GM21423 (cell line): Measurements from ENCODE around the gene RTP2.
"Not testable (repeated sequence)": the region's sequence is repeated elsewhere in the genome, so short reads cannot be mapped to it uniquely, and the experiment has no call there.

Experiments
- ATAC-seq: cut with Tn5 transposase; IDR thresholded peaks from one replicate; pipeline ENCODE4 v1.9.1; 2021; ENCODE audit warnings: mild to moderate bottlenecking, moderate library complexity; ENCODE audit not compliant: unreplicated experiment

The RTP2 gene

DNA sequence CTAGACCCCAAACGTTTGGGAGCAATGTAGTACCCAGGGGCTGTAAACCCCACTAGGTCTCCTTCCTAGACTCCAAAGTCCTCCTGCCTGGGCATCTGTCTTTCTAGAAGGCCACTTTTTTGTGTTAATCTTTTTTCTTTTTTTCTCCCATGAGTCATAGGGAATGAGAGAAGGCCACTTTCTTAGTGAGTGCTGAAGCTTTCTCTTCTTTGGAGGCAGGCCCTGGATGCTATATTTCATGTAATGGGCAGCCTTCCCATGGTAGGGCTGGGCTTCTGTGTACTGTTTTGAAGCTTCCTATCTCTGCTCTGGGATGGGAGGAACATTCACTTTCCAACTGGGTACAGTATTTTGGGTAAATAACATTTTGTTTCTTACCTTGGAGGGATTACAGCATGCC, 15.2 kb upstream of the RTP2 start:
- ATAC-seq = no peak

DNA sequence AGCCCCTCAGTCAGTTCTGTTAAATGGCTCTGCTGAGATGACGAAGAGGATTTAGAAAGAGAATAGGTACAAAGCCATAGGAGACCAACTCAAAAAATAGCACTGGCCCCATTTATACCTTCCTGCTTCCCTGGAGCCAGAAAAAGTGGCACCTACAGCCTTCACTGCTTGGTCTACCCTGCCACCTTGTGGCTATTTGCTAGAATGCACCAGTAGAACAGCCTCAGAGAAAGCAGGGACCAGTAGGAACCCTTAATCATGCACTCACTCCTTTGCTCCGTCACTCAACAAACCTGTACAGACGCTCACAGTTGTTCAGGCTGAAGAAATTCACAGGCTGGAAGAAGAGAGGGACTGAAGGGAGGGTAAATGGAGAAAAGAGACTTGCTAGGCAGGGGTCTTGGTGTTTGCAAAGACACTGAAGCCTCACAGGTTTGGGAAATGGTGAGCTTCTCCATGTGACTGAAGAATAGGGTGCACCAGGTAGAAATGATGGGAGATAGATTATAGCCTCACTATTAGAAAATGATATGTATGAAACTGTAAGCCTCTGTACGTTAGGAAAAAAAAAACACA, 12.1 kb upstream of the RTP2 start:
- peak; percentile 89 for ATAC-seq

DNA sequence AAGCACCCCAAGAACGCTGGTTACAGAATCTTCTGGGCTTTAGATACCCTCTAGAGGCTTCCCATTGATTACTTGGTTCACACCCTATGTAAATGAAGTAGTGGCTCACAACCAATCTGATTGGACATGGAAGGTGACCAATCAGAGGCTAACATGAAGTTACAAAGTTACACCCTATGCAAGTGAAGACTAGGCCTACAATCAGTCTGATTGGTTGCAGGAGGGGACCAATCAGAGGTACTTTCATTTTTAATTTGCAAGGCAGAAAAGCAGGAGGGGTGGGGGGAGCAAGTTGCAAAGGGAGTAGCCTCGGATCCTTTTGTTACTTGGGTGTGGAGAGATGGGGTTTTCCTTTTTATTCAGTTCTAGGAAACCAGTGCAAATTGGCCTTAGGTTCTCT, 11.1 kb upstream of the RTP2 start:
- no peak for ATAC-seq

DNA sequence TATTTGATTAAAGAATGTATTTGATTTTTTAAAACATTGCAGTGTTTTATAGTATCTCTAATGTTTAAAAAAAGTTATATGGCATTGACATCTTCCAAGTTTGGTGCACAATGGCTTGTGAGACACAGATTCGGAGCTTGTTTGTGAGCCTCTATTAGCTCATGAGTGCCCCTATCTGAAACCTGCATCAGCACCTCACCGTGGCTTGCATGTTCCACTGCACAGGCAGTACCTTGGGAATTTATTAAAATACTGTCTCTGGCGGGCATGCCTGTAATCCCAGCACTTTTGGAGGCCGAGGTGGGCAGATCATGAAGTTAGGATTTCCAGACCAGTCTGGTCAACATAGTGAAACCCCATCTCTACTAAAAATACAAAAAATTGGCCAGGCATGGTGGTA, 6.8 kb upstream of the RTP2 start:
- no peak for ATAC-seq

DNA sequence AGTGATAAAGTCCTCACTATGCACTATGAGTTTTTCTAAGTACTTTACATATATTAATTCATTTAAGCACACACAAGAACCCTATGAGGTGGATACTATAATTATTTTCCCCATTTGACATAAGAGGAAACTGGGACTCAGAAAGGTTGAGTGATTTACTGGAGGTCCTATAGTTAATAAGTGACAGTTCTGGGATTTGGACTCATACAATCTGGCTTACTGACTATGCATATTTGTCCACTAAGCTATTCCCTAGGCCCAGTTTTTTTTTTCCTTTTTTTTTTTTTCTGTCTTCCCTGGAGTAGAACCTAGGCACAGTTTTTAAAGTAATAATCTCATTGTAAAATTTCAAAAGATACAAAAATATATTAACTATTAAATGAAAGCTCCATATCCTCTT, 6.3 kb upstream of the RTP2 start:
- ATAC-seq = no peak

DNA sequence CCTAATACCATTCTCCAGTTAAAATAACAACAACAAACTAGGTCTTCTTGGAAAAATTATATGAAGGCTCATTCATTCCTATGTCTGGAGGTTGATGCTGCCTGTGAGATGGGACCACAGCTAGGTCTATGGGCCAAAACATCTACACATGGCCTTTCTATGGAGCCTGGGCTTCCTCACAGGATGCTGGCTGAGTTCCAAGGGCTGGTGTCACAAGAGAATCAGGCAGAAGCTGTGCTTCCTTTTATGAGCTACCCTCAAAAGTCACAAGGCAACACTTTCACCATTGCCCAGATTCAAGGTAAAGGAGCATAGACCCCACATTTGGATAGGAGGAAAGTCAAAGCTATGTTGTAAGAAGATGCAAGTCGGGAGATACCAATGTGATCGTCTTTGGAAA, 4.6 kb upstream of the RTP2 start:
- no peak for ATAC-seq

DNA sequence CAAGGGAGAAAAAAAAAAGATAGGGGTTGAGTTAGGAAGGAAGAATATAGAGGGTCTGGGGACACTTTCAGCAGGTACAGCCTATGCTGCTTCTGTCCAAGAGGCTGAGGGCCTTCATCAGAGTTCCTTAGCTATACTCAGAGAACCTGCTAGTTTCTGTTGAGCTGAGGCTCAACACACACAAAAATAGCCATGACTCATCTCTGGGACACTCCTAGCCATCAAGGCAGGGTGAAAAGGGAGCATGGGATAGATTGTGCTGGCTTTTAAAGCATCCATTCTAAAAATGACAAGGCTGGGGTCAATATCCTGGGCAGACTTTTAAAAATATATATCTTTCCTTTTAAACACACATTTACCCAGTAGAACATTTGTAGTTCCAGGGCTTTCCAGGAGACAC, 2.8 kb upstream of the RTP2 start:
- no peak for ATAC-seq

DNA sequence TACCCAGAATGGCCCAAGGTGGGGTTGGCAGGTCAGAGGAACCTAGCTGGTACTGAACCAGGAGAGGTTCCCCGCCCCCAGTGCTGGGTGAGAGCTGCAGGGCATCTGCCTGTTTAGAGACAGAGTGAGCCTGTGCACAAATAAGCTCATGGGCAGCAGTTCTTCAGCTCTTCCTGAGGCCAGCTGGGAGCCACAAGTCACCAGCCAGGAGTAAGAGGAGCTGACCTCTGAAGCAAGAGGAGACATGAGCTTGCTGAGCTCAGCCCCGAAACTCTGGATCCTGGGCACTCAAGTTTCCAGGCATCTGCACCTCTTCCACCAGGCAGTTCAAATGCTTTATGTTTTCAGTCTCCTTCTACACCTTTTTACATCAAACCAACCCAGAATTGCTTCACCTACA, 2.1 kb downstream of the RTP2 start:
- ATAC-seq = no peak

DNA sequence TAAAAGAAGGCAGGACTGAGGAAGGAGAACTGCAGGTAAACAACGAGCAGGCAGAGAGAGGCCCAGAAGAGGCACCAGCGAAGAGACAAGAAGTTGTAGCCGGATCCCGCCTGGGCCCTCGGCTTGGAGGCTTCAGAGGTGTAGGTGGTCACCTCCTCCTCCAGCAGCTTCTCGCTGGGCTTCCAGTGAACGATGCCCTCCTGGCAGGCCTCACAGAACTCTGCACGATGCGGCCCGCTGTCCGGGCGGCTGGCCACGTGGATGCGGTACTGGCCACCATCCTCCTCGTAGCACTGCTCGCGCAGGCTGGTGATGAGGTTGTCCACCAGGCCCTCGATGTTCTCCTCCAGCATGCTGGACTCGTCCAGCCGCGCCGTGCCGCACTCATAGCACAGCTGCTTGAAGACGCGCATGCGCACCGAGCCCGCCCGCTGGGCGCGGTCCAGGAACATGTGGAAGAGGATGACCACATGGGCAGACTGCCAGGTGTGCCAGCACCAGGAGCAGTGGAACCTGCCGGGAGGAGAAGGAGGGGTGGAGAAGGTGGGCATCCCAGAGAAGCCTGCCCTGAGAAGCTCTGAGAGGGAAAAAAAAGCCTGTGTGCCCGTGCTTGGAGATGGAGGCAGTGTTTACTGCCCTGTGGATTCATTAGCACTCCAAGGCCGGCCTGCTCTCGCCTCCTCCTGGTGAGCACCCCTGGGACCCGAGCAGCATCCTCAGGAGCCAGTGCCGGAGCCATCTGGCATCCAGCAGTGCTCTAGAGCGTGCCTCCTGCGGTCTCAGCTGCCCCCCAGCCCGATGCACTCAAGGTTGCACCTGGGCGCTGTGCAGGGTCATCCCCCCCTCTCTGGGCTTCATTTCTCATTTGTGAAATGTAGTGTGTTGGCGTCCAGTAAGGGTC, 3.6 kb downstream of the RTP2 start:
- no peak for ATAC-seq

DNA sequence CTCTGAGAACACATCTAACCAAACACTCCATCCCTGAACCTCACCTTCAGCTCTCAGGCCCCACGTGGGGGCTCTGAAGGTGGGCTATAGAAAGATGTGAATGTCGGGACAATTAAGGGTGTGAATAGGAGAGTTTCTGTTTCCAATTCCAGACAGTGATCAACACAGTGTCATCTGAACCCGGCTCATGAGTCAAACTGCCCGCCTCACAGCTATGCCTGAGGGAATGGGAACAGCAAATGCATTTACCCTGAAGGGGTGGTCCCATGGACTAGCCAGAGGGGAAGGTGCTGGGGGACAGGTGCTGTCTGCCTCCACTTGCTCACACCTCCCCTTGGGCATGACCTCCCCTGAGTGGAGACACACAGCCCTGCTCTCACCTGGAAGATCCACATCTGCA, 6.3 kb downstream of the RTP2 start:
- ATAC-seq = no peak

DNA sequence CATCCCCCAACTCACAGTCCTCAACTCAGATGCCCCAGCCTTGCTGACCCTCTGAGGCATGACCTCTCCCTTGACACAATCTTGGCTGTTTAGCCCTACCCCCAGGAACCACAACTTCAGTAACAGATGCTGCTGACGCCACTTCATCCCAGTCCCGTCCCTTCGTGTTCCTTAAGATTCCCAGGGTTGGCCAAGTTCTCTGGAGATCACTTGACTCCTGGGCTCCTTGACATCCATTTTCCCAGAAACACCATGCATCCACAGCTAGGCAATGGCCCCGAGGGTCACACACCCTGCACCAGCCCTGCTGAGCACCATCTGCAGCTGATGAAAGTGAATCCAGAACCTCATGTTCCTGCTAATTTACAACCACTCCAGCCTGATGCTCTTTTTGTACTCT, 6.9 kb downstream of the RTP2 start:
- no peak for ATAC-seq

DNA sequence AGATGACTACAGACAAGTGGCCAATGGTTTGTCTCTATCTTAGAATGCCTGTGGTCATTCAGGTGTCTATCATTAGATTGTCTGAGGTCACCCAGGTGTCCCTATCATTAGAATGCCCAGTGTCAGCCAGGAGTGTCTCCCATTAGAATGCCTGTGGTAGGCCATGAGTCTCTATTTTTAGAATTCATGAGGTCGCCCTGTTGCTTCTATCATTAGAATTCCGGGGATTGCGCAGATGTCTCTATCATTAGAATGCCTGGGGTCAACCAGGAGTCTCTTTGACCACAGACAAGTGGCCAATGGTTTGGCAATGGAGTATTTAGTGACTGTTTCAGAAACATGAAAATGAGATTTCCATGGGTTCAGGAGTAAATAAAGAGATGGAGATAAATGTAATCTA, 7.6 kb downstream of the RTP2 start:
- ATAC-seq = no peak

DNA sequence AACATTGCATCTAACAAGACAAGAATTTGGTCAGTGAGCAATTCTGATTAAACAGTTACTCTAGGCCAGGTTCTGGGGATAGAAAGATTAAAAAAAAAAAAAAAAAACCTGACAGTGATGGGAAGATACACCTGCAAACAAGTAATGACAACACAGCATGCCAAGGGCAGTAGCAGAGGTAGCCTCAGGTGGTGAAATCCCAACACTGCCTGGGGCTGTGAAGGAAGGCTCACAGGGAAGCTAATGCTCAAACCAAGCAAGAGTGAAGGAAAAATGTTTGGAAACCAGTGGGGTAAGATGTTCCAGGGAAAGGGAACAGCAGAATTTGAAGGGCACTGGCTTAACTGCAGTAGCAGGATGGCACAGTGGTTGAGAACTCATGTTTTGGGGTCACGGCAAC, 8.9 kb downstream of the RTP2 start:
- ATAC-seq = no peak

DNA sequence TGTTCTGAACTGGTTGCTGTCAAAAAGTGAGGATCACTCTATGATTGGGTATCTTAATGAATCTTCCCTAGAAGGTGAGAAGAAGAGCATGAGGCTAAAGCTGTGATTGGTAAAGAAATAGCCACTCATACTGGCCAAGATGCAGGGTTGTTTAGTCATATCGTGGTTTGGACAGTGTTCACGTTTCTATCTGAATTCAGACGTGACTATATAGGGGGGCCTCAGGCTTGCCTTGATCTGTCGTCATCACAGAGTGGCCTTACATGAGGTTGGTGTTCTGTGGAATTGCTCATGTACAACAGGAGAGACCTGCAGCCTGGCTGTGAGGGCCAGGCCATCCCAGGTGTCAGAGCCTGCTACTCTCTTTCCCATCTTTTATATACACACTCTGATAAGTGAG, 12.4 kb downstream of the RTP2 start:
- ATAC-seq = no peak

DNA sequence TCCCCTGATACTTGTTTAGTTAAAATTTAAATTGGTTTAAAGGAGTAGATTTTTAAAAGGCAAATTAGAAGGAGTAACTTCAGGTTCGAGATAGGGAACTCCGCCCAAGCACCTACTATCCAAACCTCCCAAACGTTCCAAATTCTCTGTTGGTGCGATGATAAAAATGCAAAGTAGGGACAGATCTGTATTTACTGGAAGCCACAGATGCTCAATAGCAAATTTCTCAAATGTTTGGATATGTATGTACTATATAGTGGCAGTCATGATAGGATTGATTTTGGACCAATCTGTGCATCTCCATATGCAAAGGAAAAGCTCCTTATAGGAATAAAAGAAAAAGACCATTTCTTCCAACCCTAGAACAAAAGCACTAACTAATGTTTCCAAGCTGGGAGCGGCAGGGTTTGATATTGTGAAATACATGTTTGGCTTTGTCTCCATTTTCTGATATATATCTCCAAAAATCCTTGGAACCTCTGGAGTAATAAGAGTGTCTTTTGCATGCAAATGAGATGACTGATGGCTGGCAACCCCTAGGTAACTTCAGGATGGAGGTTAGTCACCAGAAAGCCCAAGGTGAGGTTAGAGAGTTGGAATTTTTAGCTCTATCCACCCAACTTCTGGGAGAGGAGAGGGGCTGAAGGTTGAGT, 15.6 kb downstream of the RTP2 start:
- no peak for ATAC-seq

DNA sequence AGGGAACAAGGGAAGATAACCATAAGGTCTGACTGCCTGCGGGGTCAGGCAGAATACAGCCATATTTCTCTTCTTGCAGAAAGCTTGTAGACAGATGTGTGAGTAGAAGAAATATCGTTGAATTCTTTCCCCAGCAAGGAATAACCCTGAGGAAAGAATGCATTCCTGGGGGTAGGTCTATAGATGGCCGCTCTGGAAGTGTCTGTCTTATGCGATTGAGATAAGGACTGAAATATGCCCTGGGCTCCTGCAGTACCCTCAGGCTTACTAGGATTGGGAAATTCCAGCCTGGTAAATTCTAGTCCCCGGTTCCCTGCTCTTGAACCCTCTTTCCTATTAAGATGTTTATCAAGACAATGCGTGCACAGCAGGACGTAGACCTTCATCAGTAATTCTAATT, 16.4 kb downstream of the RTP2 start:
- no peak for ATAC-seq

DNA sequence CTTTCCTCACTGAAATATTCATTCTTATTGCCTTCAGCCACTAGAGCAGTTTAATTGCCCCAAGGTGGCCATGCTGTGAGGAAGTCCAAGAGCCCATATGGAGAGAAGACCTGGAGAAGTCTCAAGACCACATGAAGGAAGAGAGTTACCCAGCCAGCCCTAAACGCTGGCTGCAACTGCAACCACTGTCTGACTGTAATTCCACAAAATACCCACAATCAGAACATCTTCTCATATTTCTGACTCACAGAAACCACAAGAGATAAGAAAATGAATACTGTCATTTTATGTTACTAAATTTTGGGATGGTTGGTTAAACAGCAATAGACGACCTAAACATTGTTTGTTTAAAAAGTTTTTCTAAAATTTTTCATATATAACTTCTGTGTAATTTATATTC, 17.5 kb downstream of the RTP2 start:
- ATAC-seq = no peak

DNA sequence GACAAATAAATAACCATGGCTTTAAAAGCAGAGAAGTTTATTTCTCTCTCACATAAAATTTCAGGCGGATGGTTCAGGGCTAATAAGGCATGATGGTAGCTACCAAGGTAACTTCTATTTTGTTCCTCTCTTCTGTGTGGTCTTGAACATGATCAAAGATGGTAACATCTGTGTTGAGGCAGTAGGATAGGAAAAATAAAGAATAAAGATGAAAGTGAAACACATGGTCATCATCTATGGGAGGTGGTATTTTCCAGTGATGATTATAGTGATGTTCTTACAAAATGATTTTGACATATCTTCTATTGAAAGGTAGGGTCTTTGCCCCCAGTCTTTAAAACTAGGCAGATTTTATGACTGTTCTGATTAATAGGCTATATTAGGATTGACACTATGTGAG, 17.9 kb downstream of the RTP2 start:
- no peak for ATAC-seq

DNA sequence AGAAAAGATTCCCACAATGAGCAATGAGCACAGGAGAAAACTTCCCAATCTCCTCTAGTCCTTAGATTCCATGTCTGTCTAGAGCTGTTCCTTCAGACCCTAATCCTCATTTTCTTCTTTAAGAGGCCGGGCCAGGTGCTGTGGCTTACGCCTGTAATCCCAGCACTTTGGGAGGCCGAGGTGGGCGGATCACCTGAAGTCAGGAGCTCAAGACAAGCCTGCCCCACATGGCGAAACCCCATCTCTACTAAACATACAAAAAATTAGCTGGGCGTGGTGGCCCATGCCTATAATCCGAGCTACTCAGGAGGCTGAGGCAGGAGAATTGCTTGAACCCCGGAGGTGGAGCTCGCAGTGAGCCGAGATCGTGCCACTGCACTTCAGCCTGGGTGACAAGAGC, 20.6 kb downstream of the RTP2 start:
- not testable (repeated sequence) for ATAC-seq

DNA sequence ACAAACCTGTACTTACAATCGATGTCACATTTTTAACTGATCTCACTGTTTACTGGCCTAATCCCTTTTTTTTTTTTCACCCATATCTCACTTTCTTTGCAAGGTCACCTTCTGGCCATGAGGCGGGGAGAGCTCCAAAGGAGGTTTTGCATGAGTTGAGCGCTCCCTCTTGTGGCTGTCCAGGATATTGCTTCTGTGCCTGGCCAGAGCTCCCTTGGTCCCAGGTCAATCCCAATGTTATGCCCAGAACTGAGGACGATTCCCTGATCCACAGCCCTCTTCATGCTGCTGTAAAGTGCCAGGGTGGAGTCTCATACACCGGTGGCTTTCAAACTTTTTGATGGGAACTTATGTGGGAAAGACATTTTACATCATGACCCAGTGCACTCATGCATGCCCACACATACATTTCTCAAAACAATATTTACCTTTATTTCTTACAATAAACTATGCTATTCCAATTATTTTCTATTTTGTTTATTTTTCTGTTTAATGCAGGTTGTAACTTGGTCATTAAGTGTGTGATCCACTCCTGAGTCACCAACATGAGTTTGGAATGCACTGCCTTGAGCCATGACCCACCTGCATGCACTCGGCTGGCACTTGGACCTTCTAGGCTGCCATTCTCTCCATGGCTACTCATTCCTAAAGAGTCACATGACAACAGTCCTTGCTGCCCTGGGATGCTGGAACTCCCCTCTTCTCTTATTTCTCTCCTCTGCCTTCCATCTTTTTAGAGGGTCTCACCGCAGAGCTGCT, 22.5 kb downstream of the RTP2 start:
- peak; percentile 64 for ATAC-seq

DNA sequence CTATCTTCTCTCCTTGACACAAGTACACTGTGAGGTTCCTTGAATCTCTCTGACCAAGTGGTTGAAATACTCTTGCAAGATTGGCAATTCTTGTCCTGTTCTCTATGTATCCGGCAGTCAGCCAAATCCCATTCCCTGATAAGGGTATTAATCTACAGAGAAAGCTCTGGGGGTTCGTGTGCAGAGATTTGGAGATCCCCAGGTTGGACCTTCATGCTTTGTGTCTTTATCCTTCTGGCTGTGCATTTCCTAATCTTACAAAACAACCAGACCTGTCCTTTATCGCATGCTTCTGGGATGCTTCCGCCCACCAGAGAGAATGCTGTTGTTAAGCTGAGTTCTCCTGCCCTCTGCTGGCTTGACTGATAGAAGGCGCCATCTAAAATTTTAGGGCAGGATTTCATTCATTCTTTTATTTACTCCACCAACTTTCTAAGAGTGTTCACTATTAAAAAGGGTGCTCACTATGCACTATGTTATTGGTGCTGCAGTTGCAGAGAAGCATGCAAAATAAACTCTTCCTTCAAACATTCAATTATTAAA, 23.6 kb downstream of the RTP2 start:
- ATAC-seq = no peak
